Measurements from ENCODE around the gene DNAJC8. TPM values are rescaled to one million over a fixed set of nuclear protein-coding genes. Genes with fewer than 3 reads are reported as not detected.

DNAJC8 gene
- total RNA-seq, 1 donor: 60.1 TPM

GRCh38 chr1:28269529-28269928 lies 36.7 kb upstream of the DNAJC8 start:
- Histone ChIP-seq H4K20me1 (ENCODE audit: insufficient read depth, low read length) (peaks cover 59% of the 10 kb centered on the region), H3K4me2 (ENCODE audit: insufficient read depth, low read length) (no peak overlapping the region), H3K36me3 (ENCODE audit: insufficient read depth, low read length) (peaks cover 36% of the 10 kb centered on the region), H3K27me3 (ENCODE audit: insufficient read depth, low read length) (no peaks in the 10 kb centered on the region), H3K4me1 (ENCODE audit: insufficient read depth, low read length) (no peaks in the 10 kb centered on the region), H3K9me3 (ENCODE audit: low read depth, low read length) (no peaks in the 10 kb centered on the region), H3K4me3 (ENCODE audit: insufficient read depth, low read length) (no peak overlapping the region), H3K79me2 (ENCODE audit: insufficient read depth, low read length) (peaks cover 92% of the 10 kb centered on the region), H2AFZ (ENCODE audit: low read length) (no peak overlapping the region), H3K27ac (ENCODE audit: low read depth, low read length) (no peak overlapping the region)
- TF ChIP-seq CTCF (IDR thresholded peaks at IDR 0.05; ENCODE audit: extremely low read depth, low read depth, low read length): no peak
- DNase-seq (ENCODE audit: insufficient read length, low spot score, missing footprints): no peak

- no peak overlapping the region for H2AFZ ChIP-seq (ENCODE audit: low read length)
- no peaks in the 10 kb centered on the region for H3K27me3 ChIP-seq (ENCODE audit: insufficient read depth, low read length)
- H3K4me1 ChIP-seq (ENCODE audit: insufficient read depth, low read length): no peaks in the 10 kb centered on the region
- no peak for DNase-seq (ENCODE audit: insufficient read length, low spot score, missing footprints)
- no peaks in the 10 kb centered on the region for H3K9me3 ChIP-seq (ENCODE audit: low read depth, low read length)
- no peak for TF ChIP-seq CTCF (IDR thresholded peaks at IDR 0.05; ENCODE audit: extremely low read depth, low read depth, low read length)
- peaks cover 68% of the 10 kb centered on the region for H4K20me1 ChIP-seq (ENCODE audit: insufficient read depth, low read length)
- no peak overlapping the region for H3K4me3 ChIP-seq (ENCODE audit: insufficient read depth, low read length)
- no peak overlapping the region for H3K27ac ChIP-seq (ENCODE audit: low read depth, low read length)
- H3K4me2 ChIP-seq (ENCODE audit: insufficient read depth, low read length): no peak overlapping the region
- H3K79me2 ChIP-seq (ENCODE audit: insufficient read depth, low read length): peaks cover 96% of the 10 kb centered on the region
- peaks cover 18% of the 10 kb centered on the region for H3K36me3 ChIP-seq (ENCODE audit: insufficient read depth, low read length)
These were observed 34.8 kb upstream of the DNAJC8 start for GRCh38 chr1:28267633-28268032.

GRCh38 chr1:28266920-28267322 lies 34.1 kb upstream of the DNAJC8 start:
- Histone ChIP-seq H3K36me3 (ENCODE audit: insufficient read depth, low read length) (peaks cover 11% of the 10 kb centered on the region), H3K27me3 (ENCODE audit: insufficient read depth, low read length) (no peaks in the 10 kb centered on the region), H3K27ac (ENCODE audit: low read depth, low read length) (no peak overlapping the region), H3K79me2 (ENCODE audit: insufficient read depth, low read length) (peaks cover 96% of the 10 kb centered on the region), H3K9me3 (ENCODE audit: low read depth, low read length) (no peaks in the 10 kb centered on the region), H4K20me1 (ENCODE audit: insufficient read depth, low read length) (peaks cover 69% of the 10 kb centered on the region), H3K4me3 (ENCODE audit: insufficient read depth, low read length) (no peak overlapping the region), H3K4me2 (ENCODE audit: insufficient read depth, low read length) (no peak overlapping the region), H3K4me1 (ENCODE audit: insufficient read depth, low read length) (peaks cover 2% of the 10 kb centered on the region), H2AFZ (ENCODE audit: low read length) (no peak overlapping the region)
- TF ChIP-seq CTCF (IDR thresholded peaks at IDR 0.05; ENCODE audit: extremely low read depth, low read depth, low read length): no peak
- no peak for DNase-seq (ENCODE audit: insufficient read length, low spot score, missing footprints)

- peaks cover 77% of the 10 kb centered on the region for H4K20me1 ChIP-seq (ENCODE audit: insufficient read depth, low read length)
- H3K4me2 ChIP-seq (ENCODE audit: insufficient read depth, low read length): no peak overlapping the region
- no peak overlapping the region for H2AFZ ChIP-seq (ENCODE audit: low read length)
- DNase-seq (ENCODE audit: insufficient read length, low spot score, missing footprints): no peak
- H3K36me3 ChIP-seq (ENCODE audit: insufficient read depth, low read length): no peaks in the 10 kb centered on the region
- H3K4me3 ChIP-seq (ENCODE audit: insufficient read depth, low read length): no peak overlapping the region
- H3K27me3 ChIP-seq (ENCODE audit: insufficient read depth, low read length): no peaks in the 10 kb centered on the region
- peaks cover 96% of the 10 kb centered on the region for H3K79me2 ChIP-seq (ENCODE audit: insufficient read depth, low read length)
- no peak for TF ChIP-seq CTCF (IDR thresholded peaks at IDR 0.05; ENCODE audit: extremely low read depth, low read depth, low read length)
- no peaks in the 10 kb centered on the region for H3K9me3 ChIP-seq (ENCODE audit: low read depth, low read length)
- no peak overlapping the region for H3K27ac ChIP-seq (ENCODE audit: low read depth, low read length)
- H3K4me1 ChIP-seq (ENCODE audit: insufficient read depth, low read length): peaks cover 15% of the 10 kb centered on the region
These were observed 32.7 kb upstream of the DNAJC8 start for GRCh38 chr1:28265577-28265976.
